Liver (tissue), 3 donors: ENCODE measurements around the gene SSNA1.

ENCODE experiments used
- CTCF ChIP-seq: fragments of 150-350 bp; IDR thresholded peaks from 2 replicates; pipeline ENCODE4 v1.5.1; 2017; ENCODE audit warnings: improper control_type of control experiment, low read depth, low read length; ENCODE audit not compliant: missing input control
- FOXA1 ChIP-seq: IDR thresholded peaks from 2 replicates; pipeline ENCODE4 v1.6.1; 2016; ENCODE audit warnings: antibody characterized with exemption
- MAX ChIP-seq: IDR thresholded peaks from 2 replicates; pipeline ENCODE4 v1.6.1; 2016; ENCODE audit warnings: antibody characterized with exemption
- TAF1 ChIP-seq: conservative IDR thresholded peaks from 2 replicates; pipeline ENCODE4 v1.6.1; 2016; ENCODE audit warnings: antibody characterized with exemption, mild to moderate bottlenecking
- ZBTB33 ChIP-seq: IDR thresholded peaks from 2 replicates; pipeline ENCODE4 v1.6.1; 2016; ENCODE audit warnings: antibody characterized with exemption
- donor health status: healthy.
- donor health status: healthy.

GRCh38 chr9:137158625-137159024 is 29.9 kb upstream of the SSNA1 start:
- TF ChIP-seq FOXA1 (no peak), CTCF (no peak), ZBTB33 (no peak), MAX (no peak), TAF1 (no peak)
